Gastrocnemius medialis (tissue), 4 donors: ENCODE measurements around the gene FNDC5. TPM values are rescaled to one million over a fixed set of nuclear protein-coding genes. Genes with fewer than 3 reads are reported as not detected.
A peak's percentile ranks its signal among the peaks of the same experiment; 100 is the strongest.

Experiments used
- ATAC-seq, 2 donors: fragments of 150-250 bp; one replicate each; pipeline ENCODE4 v1.9.1; 2016
- DNase-seq, 2 donors: peaks; one replicate each; pipeline ENCODE4 v3.0.0-alpha.2; 2019
- H3K27ac ChIP-seq, 4 donors: fragments of 200-600 bp; sonication (generic); 1 replicate in 1 of 4; 2 replicates in 3 of 4; pipeline ENCODE4 v1.5.1; 2016 to 2018; ENCODE audit warnings: mild to moderate bottlenecking in 2 of 4, moderate library complexity in 1 of 4
- H3K27me3 ChIP-seq, 3 donors: fragments of 200-600 bp; sonication (generic) in 2 of 3; 1 replicate in 1 of 3; 2 replicates in 2 of 3; pipeline versions ENCODE4 v1.5.1 to v1.6.0; 2016 to 2019; ENCODE audit warnings: mild to moderate bottlenecking in 1 of 3, moderate library complexity in 1 of 3
- H3K36me3 ChIP-seq, 2 donors: fragments of 200-600 bp; sonication (generic) in 1 of 2; one replicate each; pipeline ENCODE4 v1.5.1; 2017 to 2018
- H3K4me1 ChIP-seq, 2 donors: fragments of 200-600 bp; sonication (generic) in 1 of 2; one replicate each; pipeline ENCODE4 v1.5.1; 2016 to 2017; ENCODE audit warnings: mild to moderate bottlenecking in 2 of 2
- H3K4me3 ChIP-seq, 4 donors: fragments of 200-600 bp; sonication (generic) in 3 of 4; 1 replicate in 1 of 4; 2 replicates in 3 of 4; pipeline ENCODE4 v1.5.1; 2016 to 2019; ENCODE audit warnings: mild to moderate bottlenecking in 2 of 4
- H3K9me3 ChIP-seq, 3 donors: fragments of 200-600 bp; sonication (generic) in 2 of 3; 1 replicate in 1 of 3; 2 replicates in 2 of 3; pipeline ENCODE4 v1.5.1; 2016 to 2019
- CTCF ChIP-seq, 5 experiments: fragments of 450-650 bp in 3 of 5; fragments of 200-600 bp in 2 of 5; sonication (generic) in 2 of 5; IDR thresholded peaks in 4 of 5; conservative IDR thresholded peaks in 1 of 5; 1 replicate in 4 of 5; 2 replicates in 1 of 5; pipeline ENCODE4 v1.5.1; 2016 to 2019; ENCODE audit warnings: antibody characterized with exemption in 5 of 5, mild to moderate bottlenecking in 3 of 5, moderate library complexity in 3 of 5
- POLR2A ChIP-seq, 2 donors: fragments of 450-650 bp; IDR thresholded peaks; one replicate each; pipeline ENCODE4 v1.6.1; 2017; ENCODE audit warnings: antibody characterized with exemption in 2 of 2, mild to moderate bottlenecking in 2 of 2, moderate library complexity in 2 of 2
- in situ Hi-C, 4 donors: fragments of 200-750 bp; cut with MboI; loops; one replicate each; pipeline versions ENCODE4 v1.15.0 to v1.8.0; 2017; ENCODE audit warnings: low sequenced_read_pairs in 4 of 4
- intact Hi-C: fragments of 100-400 bp; cut with DNase I; formaldehyde crosslinking; loops from one replicate; pipeline ENCODE4 v1.15.1; 2023; ENCODE audit warnings: low total_unique reads
- total RNA-seq, 4 donors: library from RNA; depleted of rRNA; stranded (reverse); fragments of >200 nt; gene quantifications; one replicate each; pipeline versions ENCODE4 v1.1.0 to v1.2.3, GENCODE V29; 2016

Gene FNDC5
- total RNA-seq, 4 donors from 2014 or later, result 39.6 to 274 (median 114) TPM

GRCh38 chr1:32900956-32901822 is 30.5 kb upstream of the FNDC5 start, which contains the start of gene TMEM54:
Gene TMEM54, minus strand, starts transcription at chr1:32901389. Its CDS starts 151 bp downstream, at chr1:32901238.
- DNase-seq (no peak), ATAC-seq (peak; percentile 57 to 67)
- Histone ChIP-seq H3K9me3 (no peaks in the 10 kb centered on the region), H3K36me3 (no peaks in the 10 kb centered on the region), H3K27ac (peak within 1 kb of the TSS in 2 of 4 donors; percentile 2 to 33), H3K27me3 (peaks cover 8 to 9% (median 8%) of the 10 kb centered on the region in 3 donors), H3K4me1 (peaks cover 0 to 6% of the 10 kb centered on the region in 2 donors), H3K4me3 (peak within 1 kb of the TSS; percentile 54 to 69 (median 62))
- no peak for TF ChIP-seq CTCF (IDR thresholded peaks at IDR 0.05 in 4 of 5, conservative IDR thresholded peaks at IDR 0.05 in 1 of 5)
- no peak for TF ChIP-seq POLR2A (IDR thresholded peaks at IDR 0.05)
- intact Hi-C loops (no loop called here), in situ Hi-C loops (no loop called here)

DNA sequence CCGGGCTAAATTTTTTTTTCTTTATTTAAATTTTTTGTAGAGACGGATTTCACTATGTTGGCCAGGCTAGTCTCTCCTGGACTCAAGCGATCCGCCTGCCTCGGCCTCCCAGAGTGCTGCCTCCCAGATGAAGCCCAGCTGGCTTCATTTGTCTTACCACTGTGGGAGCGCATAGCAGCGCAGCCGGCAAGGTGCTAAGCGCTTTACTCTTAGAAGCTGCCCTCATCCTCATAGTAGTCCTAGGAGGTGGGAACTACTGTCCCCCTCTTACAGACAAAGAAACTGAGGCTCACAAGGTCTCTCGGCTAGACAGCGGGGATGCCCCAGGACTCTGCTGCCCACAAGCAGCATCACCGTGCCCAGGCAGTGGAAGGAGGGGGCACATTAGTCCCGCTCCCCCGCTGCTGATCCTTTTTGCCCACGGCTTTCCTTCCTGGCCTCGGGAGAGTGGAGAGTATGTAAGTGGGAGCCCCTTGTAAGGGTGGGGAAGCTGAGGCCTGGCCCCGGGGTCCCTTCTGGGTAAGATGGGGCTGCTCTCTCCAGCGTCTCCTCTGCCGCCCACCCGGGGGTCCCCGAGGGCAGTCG is 29.8 kb upstream of the FNDC5 start:
- peak overlapping the region; percentile 54 to 69 (median 62) for H3K4me3 ChIP-seq
- in situ Hi-C loops (no loop called here), intact Hi-C loops (no loop called here)
- no peak for ATAC-seq
- no peaks in the 10 kb centered on the region for H3K9me3 ChIP-seq
- TF ChIP-seq POLR2A (IDR thresholded peaks at IDR 0.05) (no peak), CTCF (IDR thresholded peaks at IDR 0.05 in 4 of 5, conservative IDR thresholded peaks at IDR 0.05 in 1 of 5) (no peak)
- peaks cover 8 to 9% (median 8%) of the 10 kb centered on the region in 3 donors for H3K27me3 ChIP-seq
- no peak for DNase-seq
- peak overlapping the region in 2 of 4 donors; percentile 2 to 33 for H3K27ac ChIP-seq
- peaks cover 0 to 6% of the 10 kb centered on the region in 2 donors for H3K4me1 ChIP-seq
- no peaks in the 10 kb centered on the region for H3K36me3 ChIP-seq

DNA sequence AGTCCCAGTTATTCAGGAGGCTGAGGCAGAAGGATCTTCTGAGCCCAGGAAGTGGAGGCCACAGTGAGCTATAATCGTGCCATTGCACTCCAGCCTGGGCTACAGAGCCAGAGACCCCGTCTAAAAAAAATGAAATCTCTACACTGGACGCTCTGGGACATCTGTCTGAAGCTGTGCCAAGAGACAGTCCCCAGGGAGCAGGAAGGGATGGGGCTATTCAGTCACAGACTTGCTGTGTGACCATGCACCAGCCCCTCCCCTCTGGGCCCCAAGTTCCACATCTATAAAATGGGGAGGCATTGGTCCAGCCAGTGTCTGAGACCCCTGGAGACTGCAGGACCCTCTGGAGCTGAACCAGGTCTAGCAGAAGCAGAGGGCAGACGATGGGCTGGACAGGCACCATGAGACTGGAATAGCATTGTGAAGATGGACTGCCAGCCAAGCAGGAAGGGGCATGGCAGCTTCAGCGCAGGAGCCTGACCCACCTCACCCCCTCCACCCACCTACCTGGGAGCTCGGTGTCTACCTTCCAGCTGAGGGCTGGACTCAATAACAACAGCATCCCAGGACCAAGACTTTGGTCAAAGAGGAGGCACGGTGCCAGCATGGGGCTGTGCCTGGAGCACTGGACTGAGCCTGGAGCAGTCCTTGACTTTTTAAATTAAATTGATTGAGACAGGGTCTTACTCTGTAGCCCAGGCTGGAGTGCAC is 29.0 kb upstream of the FNDC5 start:
- Histone ChIP-seq H3K27me3 (peaks cover 8 to 9% (median 8%) of the 10 kb centered on the region in 3 donors), H3K36me3 (no peaks in the 10 kb centered on the region), H3K9me3 (no peaks in the 10 kb centered on the region), H3K4me1 (peaks cover 0 to 6% of the 10 kb centered on the region in 2 donors), H3K27ac (no peak overlapping the region), H3K4me3 (no peak overlapping the region)
- in situ Hi-C loops (no loop called here), intact Hi-C loops (no loop called here)
- DNase-seq (no peak), ATAC-seq (no peak)
- TF ChIP-seq POLR2A (IDR thresholded peaks at IDR 0.05) (no peak), CTCF (IDR thresholded peaks at IDR 0.05 in 4 of 5, conservative IDR thresholded peaks at IDR 0.05 in 1 of 5) (no peak)

- ATAC-seq, result no peak
- Histone ChIP-seq H3K4me1 (peaks cover 0 to 6% of the 10 kb centered on the region in 2 donors), H3K9me3 (no peaks in the 10 kb centered on the region), H3K27ac (no peak overlapping the region), H3K27me3 (peaks cover 9 to 11% (median 11%) of the 10 kb centered on the region in 3 donors), H3K36me3 (no peaks in the 10 kb centered on the region), H3K4me3 (no peak overlapping the region)
- intact Hi-C loops, result no loop called here
- no peak for TF ChIP-seq CTCF (IDR thresholded peaks at IDR 0.05 in 4 of 5, conservative IDR thresholded peaks at IDR 0.05 in 1 of 5)
- no peak for TF ChIP-seq POLR2A (IDR thresholded peaks at IDR 0.05)
- in situ Hi-C loops, result no loop called here
- no peak for DNase-seq
These were observed 28.2 kb upstream of the FNDC5 start for GRCh38 chr1:32898958-32899357.
